Stimulated activated CD8-positive, alpha-beta memory T cell treated with anti-CD3 and anti-CD28 coated beads, Interleukin-4, amount 100 ng/mL, for 24 hours (primary cell): Measurements from ENCODE around the gene LAMC3.

Source experiments
- DNase-seq: peaks from one replicate; pipeline ENCODE4 v3.0.0-alpha.2; 2020; ENCODE audit warnings: low read depth

LAMC3 gene

DNA sequence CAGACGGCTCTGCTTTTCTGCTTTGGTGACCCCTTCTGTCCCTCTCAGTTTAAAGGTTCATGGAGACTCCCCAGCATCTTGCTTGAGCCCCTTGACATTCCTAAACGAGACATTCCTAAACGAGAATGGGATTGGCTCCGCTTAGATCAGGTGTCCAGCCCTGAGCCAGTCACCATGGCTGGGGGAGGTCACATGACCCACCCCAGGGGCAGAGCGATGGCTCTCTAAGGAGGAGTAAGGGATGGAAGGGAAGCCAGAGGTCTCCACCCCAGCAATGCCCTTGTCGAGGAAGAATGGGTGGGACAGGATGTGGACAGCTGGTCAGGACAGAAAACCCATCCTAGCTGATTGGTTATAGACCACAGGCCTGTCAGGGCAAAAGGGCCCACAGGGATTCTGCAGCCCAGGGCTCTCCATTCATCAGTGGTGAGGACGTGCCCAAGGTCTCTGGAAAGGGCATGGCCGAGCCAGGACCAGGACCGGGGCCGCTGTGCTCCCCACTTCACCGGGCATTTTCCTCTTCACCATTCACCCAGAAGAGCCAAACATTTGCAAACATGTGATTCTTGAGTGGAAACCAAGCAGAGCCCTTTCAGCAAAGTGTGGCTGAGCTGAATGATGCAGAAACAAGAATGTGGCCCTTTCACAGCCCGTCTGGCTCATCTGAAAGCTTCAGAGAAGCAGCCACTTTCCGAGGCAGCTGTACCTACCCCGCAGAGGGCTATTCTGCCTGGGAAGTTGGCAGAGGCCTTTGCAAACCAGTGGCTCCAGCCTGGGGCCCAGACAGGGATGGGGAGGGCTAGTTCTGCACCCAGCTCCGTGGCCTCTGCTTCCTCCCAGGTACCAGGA, 67.6 kb downstream of the LAMC3 start:
- DNase-seq, result no peak

DNA sequence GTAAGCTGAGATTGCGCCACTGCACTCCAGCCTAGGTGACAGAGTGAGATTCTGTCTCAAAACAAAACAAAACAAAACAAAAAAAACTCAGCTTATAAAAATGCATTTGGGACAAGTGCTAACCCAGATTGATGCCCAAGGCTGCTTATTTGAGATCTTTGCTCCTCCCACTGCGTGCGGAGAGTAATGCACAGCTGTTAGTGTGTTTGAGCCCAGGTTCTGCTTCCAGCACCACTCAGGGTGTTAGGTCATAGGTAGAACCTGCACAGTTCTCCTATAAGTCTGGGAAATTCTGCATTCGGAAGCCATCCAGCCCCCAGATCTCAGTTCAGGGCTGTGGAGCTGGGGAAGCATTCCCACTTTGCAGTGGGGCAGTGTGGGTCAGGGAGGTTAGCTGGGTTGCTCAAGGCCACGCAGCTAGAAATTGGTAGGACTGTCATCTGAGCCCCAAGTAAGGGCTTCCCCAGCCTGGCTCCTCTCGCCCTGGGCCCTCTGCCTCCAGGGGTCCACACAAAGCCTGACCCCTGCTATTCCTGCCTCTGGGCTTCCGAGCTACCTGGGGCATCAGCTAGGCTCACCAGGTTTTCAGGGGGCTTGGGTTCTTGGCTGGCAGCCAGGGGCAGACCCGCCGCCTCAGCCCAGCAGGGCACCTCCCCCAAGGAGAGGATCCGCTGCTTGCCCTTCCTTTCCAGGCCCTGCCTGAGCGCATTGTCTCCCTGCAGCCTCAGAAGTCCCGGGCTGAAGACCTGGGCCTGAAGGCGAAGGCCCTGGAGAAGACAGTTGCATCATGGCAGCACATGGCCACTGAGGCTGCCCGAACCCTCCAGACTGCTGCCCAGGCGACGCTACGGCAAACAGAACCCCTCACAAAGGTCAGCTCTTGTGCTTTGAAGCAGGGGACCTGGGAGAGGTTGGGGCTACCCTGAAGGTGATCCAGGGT, 69.7 kb downstream of the LAMC3 start:
- no peak for DNase-seq

DNA sequence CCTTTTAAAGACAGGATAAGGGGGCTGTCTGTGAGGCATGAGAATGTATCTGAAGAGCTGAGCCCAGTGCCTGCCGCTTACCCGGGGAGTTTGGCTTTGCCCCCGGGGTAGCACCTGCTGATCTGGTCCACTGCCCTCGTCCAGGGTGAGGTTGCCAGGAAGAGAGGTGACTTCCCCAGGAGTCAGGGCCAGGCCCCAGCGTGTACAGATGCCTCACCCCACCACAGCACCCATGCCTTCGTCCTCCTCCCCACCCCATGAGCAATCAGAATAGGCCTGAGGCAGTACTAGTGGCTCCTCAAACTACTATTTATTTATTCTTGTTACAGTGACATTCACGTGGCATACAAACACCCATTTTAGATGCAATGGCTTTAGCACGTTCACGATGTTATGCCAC, 71.6 kb downstream of the LAMC3 start:
- DNase-seq, result no peak

DNA sequence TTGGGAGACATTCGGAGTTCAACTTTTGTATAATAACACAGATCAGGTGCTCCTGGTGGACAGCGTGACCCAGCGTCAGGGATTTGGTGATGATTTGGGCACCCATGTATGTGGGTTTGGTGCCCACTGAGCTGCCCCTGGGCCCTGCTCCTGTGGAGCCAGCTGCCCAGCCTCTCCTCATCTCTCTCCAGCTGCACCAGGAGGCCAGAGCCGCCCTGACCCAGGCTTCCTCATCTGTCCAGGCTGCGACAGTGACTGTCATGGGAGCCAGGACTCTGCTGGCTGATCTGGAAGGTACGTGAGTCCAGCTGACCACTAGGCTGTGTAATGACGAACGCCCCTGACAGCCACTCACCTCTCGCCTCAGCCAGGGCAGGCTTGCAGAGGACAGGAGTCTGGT, 72.9 kb downstream of the LAMC3 start:
- DNase-seq, result no peak

DNA sequence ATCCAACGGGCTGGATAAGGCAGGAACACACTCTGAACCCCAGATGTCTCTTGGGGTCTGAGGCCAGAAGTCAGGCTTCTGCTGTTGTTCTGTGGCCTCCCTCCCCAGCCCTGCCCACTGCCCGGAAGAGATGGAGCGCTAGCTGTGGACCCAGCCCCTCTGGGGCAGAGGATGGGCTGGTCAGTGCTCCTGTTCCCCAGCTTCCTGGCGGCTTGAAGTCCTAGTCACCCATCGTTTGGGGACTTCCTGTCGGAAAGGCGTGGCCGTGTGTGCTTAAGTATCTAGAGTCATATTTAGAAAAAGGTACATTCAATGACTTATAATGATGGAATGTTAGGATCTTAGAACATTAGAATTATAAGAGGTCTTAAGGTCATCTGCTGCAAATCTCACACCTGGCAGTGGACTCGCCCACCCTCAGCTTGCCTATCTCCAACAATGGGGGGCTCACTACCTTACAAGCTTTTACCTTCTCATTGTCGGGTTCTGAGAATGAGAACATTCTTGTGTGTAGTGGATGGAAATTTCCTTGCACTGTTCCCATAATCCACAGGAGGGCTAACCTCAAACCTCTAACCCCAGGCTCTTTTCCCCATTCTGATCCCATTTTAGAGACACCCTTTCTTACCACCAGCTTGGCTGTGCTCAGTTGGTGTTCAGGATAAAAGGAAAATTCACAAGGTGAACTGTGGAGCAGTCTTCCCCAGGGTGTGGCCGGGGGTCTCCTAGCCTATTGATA, 74.0 kb downstream of the LAMC3 start:
- no peak for DNase-seq

DNA sequence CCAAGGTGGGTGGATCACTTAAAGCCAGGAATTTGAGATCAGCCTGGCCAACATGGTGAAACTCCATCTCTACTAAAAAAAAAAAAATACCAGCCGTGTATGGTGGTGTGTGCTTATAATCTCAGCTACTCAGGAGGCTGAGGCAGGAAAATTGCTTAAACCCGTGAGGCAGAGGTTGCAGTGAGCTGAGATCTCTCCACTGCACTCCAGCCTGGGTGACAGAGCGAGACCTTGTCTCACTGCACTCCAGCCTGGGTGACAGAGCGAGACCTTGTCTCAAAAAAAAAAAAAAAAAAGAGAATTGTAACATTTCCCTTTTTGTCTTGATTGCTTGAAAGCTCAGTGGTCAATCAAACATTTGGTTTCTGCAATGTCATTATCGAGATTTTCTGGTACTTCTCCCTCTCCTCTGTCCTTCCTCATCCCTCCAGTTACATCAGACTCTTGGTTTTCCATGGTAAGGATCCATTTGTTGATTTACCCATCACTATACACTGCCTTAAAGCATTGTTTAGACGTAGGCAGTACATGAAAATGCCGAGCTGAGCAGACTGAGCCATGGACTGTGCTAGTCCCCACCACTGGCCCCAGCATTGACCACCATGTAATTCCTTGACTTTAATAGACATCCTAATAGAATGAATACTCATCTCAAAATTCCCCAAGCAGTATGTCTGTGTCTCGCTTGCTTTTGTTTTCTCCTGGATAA, 75.8 kb downstream of the LAMC3 start:
- no peak for DNase-seq

DNA sequence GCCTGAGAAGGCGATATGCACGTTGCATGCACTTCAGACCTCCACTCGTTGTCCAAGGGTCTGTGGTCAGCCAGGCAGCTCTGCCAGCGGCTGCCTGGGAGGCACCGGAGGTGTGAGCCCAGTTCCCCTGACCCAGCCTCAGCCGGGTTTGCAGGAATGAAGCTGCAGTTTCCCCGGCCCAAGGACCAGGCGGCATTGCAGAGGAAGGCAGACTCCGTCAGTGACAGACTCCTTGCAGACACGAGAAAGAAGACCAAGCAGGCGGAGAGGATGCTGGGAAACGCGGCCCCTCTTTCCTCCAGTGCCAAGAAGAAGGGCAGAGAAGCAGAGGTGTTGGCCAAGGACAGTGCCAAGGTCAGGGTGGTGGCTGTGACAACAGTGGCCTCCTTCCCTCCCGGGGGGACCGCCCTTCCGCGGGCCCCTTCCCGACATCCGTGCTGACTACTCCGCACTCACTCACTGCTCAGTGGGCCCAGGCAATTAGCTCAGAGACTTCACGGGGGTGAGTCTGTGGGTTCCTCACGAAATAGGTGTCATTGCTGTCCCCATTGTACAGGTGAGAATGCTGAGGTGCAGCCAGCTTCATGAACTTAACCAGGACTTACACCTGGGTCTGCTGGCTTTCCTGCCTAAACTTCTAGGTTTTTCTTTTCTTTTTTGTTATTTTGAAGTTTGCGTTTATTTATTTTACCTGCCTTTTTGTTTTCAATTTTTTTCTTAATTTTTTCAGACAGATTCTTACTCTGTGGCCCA, 76.6 kb downstream of the LAMC3 start:
- DNase-seq, result no peak

DNA sequence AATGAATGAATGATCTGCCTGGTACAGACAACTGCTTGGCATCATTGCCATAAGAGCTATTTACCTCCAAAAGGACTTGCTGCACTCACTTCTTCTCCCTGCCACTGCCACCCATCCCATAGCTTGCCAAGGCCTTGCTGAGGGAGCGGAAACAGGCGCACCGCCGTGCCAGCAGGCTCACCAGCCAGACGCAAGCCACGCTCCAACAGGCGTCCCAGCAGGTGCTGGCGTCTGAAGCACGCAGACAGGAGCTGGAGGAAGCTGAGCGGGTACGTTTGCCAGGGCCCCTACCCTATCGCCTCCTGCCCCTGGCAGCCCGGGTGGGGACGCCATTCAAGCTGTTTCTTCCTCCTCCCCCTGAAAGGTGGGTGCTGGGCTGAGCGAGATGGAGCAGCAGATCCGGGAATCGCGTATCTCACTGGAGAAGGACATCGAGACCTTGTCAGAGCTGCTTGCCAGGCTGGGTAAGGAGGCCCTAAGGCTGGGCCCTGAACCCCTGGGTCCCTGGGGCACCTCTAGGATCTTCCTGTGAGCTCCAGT, 78.5 kb downstream of the LAMC3 start:
- DNase-seq, result no peak

DNA sequence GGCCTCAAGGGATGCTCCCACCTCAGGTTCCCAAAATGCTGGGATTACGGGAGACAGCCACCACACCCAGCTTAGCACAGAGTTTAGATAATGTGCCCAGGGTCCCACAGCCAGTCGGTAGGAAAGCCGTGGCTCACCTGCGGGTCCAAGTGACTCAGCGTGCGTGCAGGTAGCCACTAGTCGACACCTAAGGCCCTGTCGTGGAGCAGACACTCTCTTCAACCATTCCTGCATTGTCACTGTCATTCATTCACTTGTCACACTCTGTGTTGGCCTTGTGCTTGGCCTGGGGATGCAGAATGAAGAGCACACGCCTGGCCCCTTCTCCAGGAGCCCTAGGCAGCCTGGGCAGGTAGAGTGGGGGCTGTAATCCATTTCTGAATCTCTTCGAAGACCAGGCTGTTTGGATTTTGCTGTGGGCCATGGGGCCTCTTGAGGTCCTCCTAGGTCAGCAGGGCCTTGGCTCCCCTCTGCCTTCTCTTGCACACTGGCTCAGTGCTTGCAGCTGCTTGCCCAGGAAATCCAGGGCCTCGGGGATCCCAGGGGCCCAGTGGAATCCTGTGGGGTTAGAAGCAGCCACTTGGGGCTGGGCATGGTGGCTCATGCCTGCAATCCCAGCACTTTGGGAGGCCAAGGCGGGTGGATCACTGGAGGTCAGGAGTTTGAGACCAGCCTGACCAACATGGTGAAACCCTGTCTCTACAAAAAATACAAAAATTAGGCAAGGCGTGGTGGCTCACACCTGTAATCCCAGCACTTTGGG, 81.2 kb downstream of the LAMC3 start:
- DNase-seq, result no peak

DNA sequence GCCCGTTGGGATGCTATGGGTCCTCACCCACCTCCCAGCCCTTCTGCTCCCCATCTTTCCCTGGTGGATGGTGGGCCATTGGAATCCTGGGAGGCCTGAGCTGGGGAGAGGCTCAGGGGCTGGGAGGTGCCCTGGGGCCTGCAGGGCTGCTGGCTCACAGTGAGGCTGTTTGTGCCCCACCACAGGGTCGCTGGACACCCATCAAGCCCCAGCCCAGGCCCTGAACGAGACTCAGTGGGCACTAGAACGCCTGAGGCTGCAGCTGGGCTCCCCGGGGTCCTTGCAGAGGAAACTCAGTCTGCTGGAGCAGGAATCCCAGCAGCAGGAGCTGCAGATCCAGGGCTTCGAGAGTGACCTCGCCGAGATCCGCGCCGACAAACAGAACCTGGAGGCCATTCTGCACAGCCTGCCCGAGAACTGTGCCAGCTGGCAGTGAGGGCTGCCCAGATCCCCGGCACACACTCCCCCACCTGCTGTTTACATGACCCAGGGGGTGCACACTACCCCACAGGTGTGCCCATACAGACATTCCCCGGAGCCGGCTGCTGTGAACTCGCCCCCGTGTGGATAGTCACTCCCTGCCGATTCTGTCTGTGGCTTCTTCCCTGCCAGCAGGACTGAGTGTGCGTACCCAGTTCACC, 82.5 kb downstream of the LAMC3 start:
- DNase-seq, result no peak

DNA sequence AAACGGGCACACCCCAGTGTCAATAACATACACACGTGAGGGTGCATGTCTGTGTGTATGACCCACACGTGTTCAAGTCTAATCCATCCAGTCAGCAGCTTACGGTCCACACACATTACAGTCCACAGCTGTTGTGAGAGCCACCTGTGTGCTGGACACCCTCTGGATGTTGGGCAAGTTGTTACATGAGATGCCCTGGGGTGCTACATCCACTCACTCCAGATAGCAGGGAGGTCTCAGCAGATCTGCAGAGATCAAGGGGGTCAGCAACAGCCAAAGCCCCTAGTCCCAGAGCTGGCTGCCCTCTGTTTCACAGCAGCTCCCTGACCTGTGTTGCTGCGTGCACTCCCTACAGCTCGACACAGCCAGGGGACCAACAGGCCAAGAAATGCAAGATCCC, 83.1 kb downstream of the LAMC3 start:
- DNase-seq, result no peak

DNA sequence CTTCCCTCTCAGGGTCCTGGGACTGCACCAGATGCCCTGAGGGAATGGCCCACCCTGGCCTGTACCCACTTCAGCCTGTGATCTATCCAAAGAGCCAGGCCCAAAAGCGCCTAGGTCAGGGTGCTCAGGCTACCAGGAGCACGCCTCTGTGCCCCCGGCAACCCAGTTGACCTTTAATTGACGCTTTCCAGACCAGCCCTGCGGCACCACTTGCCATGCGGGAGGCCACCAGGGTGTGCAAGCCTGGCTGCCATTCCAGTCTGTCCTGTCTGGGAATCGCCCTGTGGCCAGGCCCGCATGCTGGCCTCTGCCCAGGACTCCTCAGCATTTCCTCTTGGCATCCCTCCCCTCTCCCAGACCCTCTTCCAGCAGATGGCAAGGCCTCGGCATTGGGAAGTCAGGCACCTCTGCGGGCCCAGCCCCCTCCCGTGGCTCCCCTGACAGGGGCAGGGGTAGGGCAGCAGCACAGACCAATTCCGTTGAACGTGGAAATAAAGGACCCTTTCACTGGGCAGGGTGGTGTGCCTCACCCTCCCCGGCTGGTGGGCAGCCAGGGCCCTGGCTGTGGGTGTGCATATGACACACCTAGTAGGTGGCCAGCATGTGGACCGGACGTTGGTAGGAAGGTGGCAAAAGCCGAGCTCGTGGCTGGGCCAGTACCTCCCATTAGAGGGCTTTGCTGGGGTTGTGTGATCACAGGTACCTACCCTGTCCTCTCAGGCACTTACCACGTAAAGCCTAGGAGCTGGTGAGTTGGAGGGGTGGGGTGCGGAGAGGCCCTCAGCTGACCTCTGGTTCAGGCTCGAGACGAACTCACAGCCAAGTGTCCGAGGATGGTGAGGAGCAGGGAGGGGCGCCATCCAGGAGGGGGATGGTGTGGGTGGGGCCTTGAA, 83.8 kb downstream of the LAMC3 start:
- DNase-seq, result no peak

DNA sequence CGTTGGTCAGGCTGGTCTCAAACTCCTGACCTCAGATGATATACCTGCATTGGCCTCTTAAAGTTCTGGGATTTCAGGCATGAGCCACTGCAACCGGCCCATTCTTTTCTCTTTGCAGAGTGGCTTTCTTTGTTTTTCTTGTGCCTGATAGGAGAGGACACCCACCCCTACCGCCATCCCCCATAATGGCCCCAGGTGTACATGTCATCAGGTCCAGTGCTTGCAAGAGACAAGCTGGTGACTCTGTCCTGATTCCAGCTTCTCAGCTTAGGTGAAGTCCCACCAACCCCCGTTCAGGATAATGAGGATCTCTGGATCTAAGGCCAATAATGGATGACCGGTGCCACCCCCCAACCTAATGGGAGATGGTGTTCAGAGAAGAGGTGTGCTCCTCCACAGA, 85.0 kb downstream of the LAMC3 start:
- no peak for DNase-seq

DNA sequence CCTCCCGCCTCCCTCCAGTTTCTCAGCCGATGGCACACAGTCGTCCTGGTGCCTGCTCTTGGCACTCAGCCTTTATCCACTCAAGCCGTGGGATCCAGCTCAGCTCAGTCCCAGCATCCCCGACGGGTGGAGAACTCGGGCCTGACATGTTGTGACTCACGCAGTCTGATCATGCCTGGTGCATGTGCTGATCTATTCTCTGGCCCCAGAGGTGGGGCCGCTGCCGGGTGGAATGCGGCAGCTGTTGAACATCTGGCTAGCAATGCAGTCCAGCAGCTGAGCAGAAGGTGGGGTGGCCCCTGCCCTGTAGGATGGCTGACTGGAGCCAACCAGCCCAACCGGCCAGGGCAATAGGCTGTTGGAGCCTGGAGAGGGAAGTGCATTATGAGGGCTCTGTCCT, 85.6 kb downstream of the LAMC3 start:
- no peak for DNase-seq

DNA sequence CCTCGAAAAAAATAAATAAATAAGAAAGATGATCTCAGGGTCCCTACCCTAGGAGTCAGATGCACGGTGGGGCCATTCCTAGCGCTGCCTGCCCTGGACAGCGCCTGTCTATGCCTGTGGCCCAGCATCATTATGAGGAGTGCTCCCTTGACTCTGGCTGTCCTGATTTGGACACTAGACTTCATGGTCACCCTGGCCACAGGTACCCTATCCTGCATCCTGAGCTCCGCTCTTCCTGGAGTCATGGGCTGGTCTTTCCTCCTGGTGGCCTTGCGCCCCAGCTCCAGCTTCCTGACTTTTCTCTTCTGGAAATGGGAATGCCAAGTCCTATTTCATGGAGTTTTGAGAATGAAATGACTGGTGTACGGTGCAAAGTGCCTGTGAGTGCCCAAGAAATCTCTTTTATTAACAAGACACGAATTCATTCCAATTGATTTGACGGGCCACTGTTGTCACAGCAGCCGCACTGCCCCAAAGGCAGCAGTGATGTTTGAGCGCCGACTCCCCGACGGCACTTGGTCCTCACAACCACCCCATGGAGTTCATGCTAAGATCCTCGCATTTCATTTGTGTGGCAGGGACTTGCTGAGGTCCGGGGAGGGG, 86.8 kb downstream of the LAMC3 start:
- DNase-seq, result no peak

DNA sequence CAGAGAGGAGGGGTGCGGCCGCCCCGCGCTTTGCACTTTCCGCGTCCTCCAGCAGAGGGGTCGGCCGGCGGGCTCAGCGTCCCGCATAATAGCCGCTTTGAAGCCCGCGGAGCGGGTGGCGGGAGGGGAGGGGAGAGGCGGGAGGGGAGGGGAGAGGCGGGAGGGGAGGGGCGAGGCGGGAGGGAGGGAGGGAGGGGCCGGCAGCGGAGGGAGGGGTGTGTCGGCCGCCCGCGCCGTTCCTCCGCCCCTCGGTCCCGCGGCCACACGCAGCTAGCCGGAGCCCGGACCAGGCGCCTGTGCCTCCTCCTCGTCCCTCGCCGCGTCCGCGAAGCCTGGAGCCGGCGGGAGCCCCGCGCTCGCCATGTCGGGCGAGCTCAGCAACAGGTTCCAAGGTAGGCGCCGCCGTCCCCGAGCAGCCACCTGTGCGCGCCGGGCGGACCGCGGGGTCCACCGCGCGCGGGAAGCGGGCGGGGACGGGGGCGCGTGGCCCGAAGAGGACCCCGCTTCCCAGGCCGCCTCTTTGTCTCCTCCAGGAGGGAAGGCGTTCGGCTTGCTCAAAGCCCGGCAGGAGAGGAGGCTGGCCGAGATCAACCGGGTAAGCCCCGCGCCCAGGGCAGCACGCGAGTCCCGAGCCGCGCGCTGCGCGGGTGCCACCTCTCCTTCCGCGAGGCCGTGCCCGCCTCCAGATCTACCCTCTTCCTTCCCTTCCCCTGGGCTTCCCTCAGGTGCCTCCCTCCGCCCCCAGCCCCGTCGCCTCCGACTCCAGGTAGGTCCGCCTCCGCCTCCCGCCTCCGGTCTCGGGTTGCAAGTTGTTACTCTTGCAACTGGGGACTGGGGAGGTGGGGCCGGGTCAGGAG, 87.5 kb downstream of the LAMC3 start, which contains the start of gene AIF1L:
AIF1L (plus strand) TSS at position 263 of the 857 bp plus-strand sequence; CDS start at position 362, 99 bp downstream.
- DNase-seq, result no peak
